Lower leg skin (tissue), 3 donors: Measurements from ENCODE around the gene SMAD6.

Experiments used
- CTCF ChIP-seq, 3 donors: fragments of 450-650 bp; IDR thresholded peaks; one replicate each; pipeline ENCODE4 v1.5.1; 2016; ENCODE audit warnings: antibody characterized with exemption in 3 of 3, mild to moderate bottlenecking in 3 of 3, moderate library complexity in 2 of 3
- POLR2A ChIP-seq, 2 donors: fragments of 450-650 bp; IDR thresholded peaks; one replicate each; pipeline ENCODE4 v1.6.1; 2016 to 2017; ENCODE audit warnings: antibody characterized with exemption in 2 of 2, mild to moderate bottlenecking in 1 of 2, moderate library complexity in 1 of 2

- TF ChIP-seq POLR2A (IDR thresholded peaks at IDR 0.05) (no peak), CTCF (IDR thresholded peaks at IDR 0.05) (no peak)
Measured at GRCh38 chr15:66704803-66705153, 2.7 kb downstream of the SMAD6 start.
